GM21576 (cell line): ENCODE measurements around the gene PCBP2.
"Not testable (repeated sequence)": the region's sequence is repeated elsewhere in the genome, so short reads cannot be mapped to it uniquely, and the experiment has no call there.

ENCODE experiments used
- ATAC-seq: cut with Tn5 transposase; IDR thresholded peaks from one replicate; pipeline ENCODE4 v1.9.1; 2021; ENCODE audit warnings: mild to moderate bottlenecking, moderate library complexity; ENCODE audit not compliant: unreplicated experiment

The PCBP2 gene

DNA sequence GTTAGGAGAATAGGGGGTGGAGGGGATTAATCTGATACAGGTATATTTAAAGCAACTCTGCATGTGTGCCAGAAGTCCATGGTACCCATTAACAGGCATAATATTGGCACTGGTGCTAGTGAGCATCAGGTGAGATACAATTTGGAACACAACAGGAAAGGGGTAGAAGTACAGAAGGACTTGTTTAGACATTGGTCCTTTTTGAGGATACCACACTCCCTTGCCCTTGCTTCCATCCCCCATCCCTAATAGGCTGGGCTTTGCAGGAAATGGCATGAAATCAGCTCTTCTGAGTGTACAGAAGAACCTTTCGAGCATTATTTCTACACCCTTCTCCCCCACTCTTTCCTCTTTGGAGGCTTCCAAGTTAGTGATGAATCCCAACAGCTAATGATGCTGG, 16.4 kb downstream of the PCBP2 start:
- ATAC-seq: no peak

- ATAC-seq: no peak
These were observed 20.2 kb downstream of the PCBP2 start for GRCh38 chr12:53472056-53472582.

DNA sequence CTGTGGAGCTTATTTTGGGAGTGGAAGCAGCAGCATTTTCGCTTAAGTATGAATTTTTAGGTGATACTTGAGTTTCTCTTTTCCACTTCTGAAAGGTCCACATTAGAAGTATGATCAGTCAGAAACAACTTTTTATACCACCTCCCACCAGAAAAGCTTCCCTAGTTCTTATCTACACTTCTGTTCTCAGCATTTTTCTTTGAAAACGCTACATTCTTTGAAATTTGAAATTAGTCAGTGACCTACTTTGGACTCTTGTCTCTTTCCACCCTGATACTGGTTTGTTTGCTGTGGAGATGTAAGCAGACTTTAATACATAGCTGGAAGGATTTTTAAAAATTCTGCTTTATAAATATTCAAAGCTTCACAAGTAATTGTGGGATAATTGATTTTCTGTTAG, 22.2 kb downstream of the PCBP2 start:
- ATAC-seq: no peak

- ATAC-seq: no peak
These were observed 22.9 kb downstream of the PCBP2 start for GRCh38 chr12:53474819-53475218.

GRCh38 chr12:53476769-53477209, 24.9 kb downstream of the PCBP2 start:
- no peak for ATAC-seq

DNA sequence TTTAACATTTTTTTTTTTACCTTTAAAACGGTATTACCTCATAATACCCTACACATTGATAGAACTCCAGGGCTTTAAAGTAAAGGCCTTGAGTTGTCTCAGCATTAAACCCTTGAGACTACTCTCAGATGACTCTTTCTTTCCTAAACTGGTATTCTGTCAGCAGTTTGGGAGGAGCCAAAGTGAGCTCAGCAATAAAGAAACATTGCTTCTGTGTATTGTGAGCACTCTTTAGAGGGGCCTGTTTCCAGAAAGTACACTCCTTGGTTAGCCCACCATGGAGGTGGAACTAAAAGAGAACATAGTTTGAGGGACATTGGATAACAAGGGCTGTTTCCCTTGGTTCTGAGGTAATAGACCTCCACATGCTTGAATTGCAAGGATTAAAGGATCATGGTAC, 27.0 kb downstream of the PCBP2 start:
- no peak for ATAC-seq

GRCh38 chr12:53479331-53479730, 27.4 kb downstream of the PCBP2 start:
- no peak for ATAC-seq

GRCh38 chr12:53480491-53481442, 28.9 kb downstream of the PCBP2 start:
- no peak for ATAC-seq

DNA sequence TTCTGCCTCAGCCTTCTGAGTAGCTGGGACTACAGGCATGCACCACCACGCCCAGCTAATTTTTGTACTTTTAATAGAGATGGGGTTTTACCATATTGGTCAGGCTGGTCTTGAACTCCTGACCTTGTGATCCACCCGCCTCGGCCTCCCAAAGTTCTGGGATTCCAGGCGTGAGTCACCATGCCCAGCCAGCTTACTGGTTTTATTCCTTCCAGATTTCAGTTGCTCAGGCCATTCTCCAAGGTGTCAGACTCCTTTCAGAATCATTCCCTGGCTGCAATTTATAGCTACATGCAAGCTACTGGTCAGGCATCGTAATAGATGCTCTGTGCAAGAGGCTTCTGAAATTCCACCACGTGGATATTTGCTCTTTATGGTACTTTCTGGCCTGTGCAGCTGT, 29.6 kb downstream of the PCBP2 start:
- not testable (repeated sequence) for ATAC-seq

DNA sequence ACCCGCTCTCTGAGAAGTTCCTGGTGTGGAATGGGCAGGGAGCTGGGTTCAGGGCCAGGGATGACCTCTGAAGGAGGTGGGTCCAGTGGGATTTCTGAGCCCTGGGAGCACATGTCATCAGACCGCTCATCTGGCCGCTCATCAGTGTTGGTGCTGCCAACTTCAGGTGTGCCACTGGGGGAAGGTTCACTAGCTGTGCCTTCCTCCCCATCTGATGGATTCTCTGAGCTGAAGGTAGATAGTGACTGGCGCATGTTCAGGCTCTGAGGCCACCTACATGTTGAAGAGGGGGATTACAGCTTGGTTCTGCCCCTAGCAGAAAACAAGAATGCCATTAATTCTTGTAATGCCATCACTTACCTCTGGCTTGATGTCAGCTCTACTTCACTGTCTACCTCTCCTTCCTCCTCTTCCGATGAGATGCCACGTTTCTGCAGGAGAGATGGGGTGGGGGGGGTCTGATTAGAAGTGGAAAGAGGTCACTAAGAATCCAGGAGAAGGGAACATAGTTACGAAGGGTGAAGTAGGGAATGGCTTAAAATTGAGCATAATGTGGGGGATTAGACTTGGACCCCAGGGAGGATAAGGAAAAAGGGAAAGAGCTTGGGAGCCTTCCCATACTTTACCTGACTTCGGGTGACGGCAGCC, 30.2 kb downstream of the PCBP2 start:
- ATAC-seq: no peak

- no peak for ATAC-seq
These were observed 30.8 kb downstream of the PCBP2 start for GRCh38 chr12:53482626-53483168.

DNA sequence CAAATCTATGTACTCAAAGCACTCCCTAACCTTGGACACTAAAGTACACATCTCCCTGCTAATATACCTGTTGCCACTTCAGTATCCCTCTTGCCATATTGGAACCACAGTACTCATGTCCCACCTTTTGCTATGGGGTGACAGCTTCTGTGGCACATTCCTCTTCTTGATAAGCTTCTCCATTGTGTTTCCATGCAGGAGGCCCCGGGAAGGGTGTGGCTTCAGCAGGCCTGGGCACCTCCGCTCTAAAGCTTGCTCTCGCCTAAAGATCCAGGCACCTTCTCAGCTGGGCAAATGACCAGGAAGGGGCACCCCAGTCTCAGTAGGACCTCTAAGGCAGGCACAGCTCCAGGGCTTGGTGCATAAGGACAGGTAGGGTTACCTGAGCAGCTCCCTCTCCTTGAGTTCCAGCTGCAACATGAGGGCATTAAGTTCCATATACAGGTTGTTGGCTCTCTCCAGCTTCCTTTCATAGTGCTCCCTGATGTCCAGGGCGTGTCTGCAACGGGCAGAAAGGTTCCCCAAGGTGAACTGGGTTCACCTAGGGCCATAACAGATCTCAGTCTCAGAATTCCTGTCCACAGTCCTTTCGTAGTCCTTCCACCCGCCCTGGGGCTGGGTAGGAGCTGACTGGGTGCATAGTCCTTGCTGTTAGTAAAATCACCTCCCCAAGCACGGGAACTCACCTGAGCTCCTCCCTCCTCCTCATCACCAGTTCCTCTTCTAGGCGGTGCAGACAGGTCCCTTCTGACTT, 31.5 kb downstream of the PCBP2 start:
- no peak for ATAC-seq

DNA sequence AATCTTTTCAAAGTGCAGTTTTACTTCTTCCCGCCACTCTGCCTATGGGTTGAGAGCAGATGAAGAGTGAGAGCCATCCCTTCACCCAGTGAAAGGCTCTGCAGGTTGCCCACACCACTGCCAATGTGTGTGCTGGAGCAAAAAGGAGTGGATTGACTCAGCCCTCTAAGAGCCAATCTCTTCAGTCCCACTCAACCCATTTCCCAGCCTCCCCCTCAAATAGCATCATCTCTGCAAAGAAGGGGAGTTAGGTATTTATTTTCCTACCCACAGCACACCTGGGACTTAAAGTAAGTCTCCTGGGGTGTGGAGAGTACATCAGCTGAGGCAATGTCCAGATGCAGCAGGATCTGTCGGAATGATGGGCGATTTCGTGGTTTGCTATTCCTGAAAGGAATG, 32.1 kb downstream of the PCBP2 start:
- no peak for ATAC-seq

GRCh38 chr12:53484686-53485575, 33.0 kb downstream of the PCBP2 start:
- no peak for ATAC-seq

GRCh38 chr12:53485955-53486735, 34.2 kb downstream of the PCBP2 start:
- ATAC-seq: no peak

DNA sequence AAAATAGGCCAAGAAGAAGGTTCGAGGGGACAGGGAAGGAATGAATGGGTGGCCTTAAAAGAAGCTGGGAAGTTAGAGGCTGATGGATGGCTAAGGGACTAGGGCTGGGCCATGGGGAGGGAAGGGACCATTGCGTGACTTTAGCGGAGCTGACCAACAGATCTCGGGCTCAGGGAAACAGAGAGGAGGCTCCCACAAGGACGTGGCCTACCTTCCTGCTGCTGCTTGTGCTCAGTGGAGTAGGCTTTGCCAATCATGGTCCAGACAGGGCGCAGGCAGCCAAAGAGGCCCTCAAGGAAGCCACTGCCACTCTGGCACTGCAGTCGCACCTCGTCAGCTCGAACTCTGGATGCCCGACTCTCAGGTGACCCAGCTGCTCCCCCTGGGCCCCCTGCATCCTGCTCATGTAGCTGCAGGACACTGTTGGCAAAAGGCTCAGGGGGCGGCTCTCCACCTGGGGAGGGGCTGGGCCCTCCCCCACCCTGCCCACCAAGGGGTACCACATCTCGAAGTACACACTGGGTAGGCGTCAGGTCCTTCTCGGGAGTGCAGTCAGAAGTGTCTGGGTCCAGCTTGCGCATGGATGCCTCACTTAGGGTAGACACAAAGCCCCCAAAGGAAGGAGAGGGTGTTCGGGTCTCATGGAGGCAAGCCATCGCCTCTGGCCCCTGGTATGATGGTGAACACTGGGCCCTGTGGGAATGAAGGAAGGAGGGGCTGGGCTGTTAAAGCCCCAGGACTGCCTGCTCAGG, 35.0 kb downstream of the PCBP2 start:
- no peak for ATAC-seq

DNA sequence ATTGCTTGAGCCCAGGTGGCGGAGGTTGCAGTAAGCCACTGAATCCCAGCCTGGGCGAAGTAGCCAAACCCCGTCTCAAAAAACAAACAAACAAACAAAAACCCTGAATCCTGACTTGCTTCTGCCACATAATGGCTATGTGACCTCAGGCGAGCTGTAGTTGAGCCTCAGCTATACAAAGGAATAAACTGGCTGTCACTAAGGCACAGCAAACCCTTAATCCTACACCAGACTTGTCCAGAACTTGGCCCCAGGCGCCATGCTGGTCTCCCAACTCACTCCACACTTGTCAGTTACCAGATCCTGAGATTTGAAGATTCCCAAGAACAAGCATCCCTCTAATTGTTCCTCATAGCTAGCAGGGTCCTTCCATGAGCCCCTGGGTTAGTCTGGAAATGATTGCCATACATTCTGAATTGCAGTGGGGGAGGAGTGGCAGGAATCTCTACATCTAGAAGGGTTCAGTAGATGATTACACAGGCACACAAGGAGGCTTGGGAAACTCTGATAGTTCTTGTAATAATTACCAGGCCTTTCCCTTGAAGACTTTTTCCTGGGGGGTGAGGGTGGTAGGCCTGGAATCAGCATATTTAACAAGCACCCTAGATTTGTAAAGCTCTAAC, 37.5 kb downstream of the PCBP2 start:
- ATAC-seq: no peak

- ATAC-seq: no peak
These were observed 40.3 kb downstream of the PCBP2 start for GRCh38 chr12:53492188-53492587.
